Left ventricle myocardium inferior (tissue), 1 donor: ENCODE data around the gene ATOH8. TPM values are rescaled to one million over a fixed set of nuclear protein-coding genes. Genes with fewer than 3 reads are reported as not detected.
A peak's percentile ranks its signal among the peaks of the same experiment; 100 is the strongest.

Source experiments
- DNase-seq: peaks from one replicate; pipeline ENCODE4 v3.0.0-alpha.2; 2020
- H3K27ac ChIP-seq: fragments of 200-600 bp; replicated peaks from 2 replicates; pipeline ENCODE4 v1.8.0; 2021
- H3K27me3 ChIP-seq: fragments of 200-600 bp; 2 replicates; pipeline ENCODE4 v1.8.0; 2021; ENCODE audit warnings: low read depth
- H3K36me3 ChIP-seq: fragments of 200-600 bp; 2 replicates; pipeline ENCODE4 v1.8.0; 2021
- H3K4me1 ChIP-seq: fragments of 200-600 bp; 2 replicates; pipeline ENCODE4 v1.8.0; 2021
- H3K4me3 ChIP-seq: fragments of 200-600 bp; 2 replicates; pipeline ENCODE4 v1.8.0; 2021; ENCODE audit warnings: mild to moderate bottlenecking, moderate library complexity
- H3K9me3 ChIP-seq: fragments of 200-600 bp; replicated peaks from 2 replicates; pipeline ENCODE4 v1.8.0; 2021
- intact Hi-C: fragments of 100-400 bp; cut with micrococcal nuclease; formaldehyde crosslinking; loops from one replicate; pipeline ENCODE4 v1.11.0; 2022
- total RNA-seq: library from RNA; stranded (reverse); fragmentation: NEBNext Ultra II Directional; extraction: Animal tissue kit (Norgen Biotek cat#: 25700); gene quantifications from one replicate; pipeline ENCODE4 v1.2.1, GENCODE V29; 2021
- TF ChIP-seq, protein P1 (sequence below): fragments of 200-600 bp; IDR thresholded peaks from 2 replicates; pipeline ENCODE4 v1.8.0; 2021; ENCODE audit warnings: antibody characterized with exemption, mild to moderate bottlenecking, borderline replicate concordance
- donor health status: DM: no; HTN: yes; CAD: no; lungs with severe emphysema.

Gene ATOH8
- total RNA-seq, 1 donor from 2014 or later = 23.3 TPM

DNA sequence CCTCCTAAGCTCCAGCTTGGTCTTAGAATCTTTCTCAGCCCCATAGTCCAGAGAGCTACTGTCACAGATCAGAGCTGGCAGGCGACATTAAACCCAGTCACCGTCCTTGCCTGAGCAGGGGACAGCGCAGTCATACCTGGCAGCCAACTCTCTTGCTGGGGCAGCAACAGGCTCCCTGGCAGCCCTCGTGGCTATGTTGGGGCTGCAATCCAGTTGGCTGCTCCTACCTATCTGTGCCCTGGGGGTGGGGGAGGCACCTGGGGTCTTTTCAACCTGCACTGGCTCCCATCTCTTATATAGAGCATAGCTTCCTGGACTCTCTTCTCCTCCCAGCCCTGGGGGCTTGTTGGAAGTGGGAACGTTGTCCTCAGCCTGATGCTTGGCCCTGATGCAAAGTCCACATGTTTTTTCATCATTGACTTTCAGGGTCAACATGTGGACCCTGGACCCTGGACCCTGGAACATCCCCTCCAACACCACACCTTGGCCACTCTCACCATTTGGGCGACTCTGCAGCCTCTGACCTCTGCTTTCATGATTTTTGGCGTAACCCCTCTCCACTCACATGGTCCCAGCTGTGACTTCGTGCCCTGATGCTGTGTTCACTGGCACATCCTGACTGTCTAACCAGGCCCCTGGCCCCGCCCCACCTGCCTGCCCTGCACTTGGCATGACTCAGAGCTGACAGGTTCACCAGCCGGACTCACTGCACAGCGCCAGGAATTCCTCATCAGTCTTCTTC lies 45.6 kb downstream of the ATOH8 start:
- intact Hi-C loops = no loop called here
- Histone ChIP-seq H3K27me3 (no peaks in the 10 kb centered on the region), H3K36me3 (no peaks in the 10 kb centered on the region), H3K27ac (peak overlapping the region; percentile 51), H3K4me3 (no peak overlapping the region), H3K9me3 (peaks cover 13% of the 10 kb centered on the region), H3K4me1 (peaks cover 53% of the 10 kb centered on the region)
- TF ChIP-seq, protein P1, sequence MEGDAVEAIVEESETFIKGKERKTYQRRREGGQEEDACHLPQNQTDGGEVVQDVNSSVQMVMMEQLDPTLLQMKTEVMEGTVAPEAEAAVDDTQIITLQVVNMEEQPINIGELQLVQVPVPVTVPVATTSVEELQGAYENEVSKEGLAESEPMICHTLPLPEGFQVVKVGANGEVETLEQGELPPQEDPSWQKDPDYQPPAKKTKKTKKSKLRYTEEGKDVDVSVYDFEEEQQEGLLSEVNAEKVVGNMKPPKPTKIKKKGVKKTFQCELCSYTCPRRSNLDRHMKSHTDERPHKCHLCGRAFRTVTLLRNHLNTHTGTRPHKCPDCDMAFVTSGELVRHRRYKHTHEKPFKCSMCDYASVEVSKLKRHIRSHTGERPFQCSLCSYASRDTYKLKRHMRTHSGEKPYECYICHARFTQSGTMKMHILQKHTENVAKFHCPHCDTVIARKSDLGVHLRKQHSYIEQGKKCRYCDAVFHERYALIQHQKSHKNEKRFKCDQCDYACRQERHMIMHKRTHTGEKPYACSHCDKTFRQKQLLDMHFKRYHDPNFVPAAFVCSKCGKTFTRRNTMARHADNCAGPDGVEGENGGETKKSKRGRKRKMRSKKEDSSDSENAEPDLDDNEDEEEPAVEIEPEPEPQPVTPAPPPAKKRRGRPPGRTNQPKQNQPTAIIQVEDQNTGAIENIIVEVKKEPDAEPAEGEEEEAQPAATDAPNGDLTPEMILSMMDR = no peak
- no peak for DNase-seq

DNA sequence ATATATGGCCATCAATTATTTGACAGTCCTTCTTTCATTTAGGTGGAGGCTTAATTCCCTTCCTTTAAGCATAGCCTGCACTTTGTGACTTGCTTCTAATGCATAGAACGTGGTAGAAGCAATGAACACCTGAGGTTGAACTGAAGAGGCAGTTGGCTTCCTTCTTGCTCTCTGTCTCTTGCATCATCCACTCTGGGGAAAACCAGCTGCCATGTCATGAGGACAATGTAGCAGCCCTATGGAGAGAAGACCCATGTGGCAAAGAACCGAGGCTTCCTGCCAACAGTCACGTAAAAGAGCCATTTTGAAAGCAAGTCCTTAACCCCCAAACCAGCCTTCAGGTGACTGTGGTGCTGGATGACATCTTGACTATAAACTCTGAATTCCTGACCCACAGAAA lies 46.8 kb downstream of the ATOH8 start:
- no peak for DNase-seq
- H3K9me3 ChIP-seq = peaks cover 13% of the 10 kb centered on the region
- intact Hi-C loops = loop anchor here (10.0 kb wide), 1 partner anchor 46 kb away; the partner anchor contains the start of gene ATOH8

DNA sequence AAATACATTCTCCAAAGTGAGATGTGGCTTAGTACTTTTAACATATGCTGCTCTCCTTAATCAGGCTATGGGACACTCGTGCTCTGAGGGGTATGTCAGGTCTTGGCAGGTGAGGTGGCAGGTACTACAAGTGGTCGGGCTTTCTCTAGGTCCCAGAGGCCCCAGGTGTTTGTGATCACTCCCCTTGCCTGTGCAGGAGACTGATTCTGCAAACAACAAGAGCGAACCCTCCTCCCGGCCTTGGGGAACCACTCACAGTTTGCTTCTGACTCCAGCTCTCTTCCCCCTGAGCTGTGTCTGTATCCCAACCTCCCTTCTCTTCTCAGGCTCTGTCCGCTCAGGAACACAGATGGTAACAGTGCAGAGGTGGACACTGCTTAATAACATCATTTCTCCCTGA lies 48.1 kb downstream of the ATOH8 start:
- intact Hi-C loops = loop anchor here (10.0 kb wide), 1 partner anchor 47 kb away; the partner anchor contains the start of gene ATOH8
- DNase-seq = no peak
- H3K27ac ChIP-seq = no peak overlapping the region
- H3K9me3 ChIP-seq = peaks cover 13% of the 10 kb centered on the region
- no peaks in the 10 kb centered on the region for H3K36me3 ChIP-seq
- TF ChIP-seq, protein P1 = no peak
- H3K4me3 ChIP-seq = no peak overlapping the region
- peaks cover 32% of the 10 kb centered on the region for H3K4me1 ChIP-seq
- no peaks in the 10 kb centered on the region for H3K27me3 ChIP-seq

More for the DNA sequence above, 46.8 kb downstream of the ATOH8 start:
- Histone ChIP-seq H3K4me1 (peaks cover 45% of the 10 kb centered on the region), H3K27me3 (no peaks in the 10 kb centered on the region), H3K4me3 (no peak overlapping the region), H3K27ac (no peak overlapping the region), H3K36me3 (no peaks in the 10 kb centered on the region)
- TF ChIP-seq, protein P1 = no peak

GRCh38 chr2:85802354-85803103 lies 48.7 kb downstream of the ATOH8 start:
- no peak overlapping the region for H3K27ac ChIP-seq

More at GRCh38 chr2:85802354-85803103, 48.7 kb downstream of the ATOH8 start:
- TF ChIP-seq, protein P1 = no peak
- Histone ChIP-seq H3K36me3 (no peaks in the 10 kb centered on the region), H3K27me3 (no peaks in the 10 kb centered on the region), H3K4me1 (peaks cover 25% of the 10 kb centered on the region), H3K9me3 (peaks cover 13% of the 10 kb centered on the region), H3K4me3 (no peak overlapping the region)
- no peak for DNase-seq
- intact Hi-C loops = loop anchor here (10.0 kb wide), 1 partner anchor 48 kb away; the partner anchor contains the start of gene ATOH8
